ENCODE results near the gene RMND5A.

RMND5A gene

GRCh38 chr2:86765310-86765695 lies 45.2 kb downstream of the RMND5A start:
- H3K9me3 ChIP-seq (ENCODE audit: control insufficient read depth, low read length): no peaks in the 10 kb centered on the region
- peaks cover 32% of the 10 kb centered on the region for H3K36me3 ChIP-seq (ENCODE audit: control insufficient read depth, insufficient read depth, low read length)
- no peaks in the 10 kb centered on the region for H3K4me1 ChIP-seq (ENCODE audit: control insufficient read depth, insufficient read depth, low read length, poor library complexity, severe bottlenecking)
- whole genome bisulfite sequencing, 2 experiments (ENCODE audit: insufficient coverage in 2 of 2): no CpG with 5 or more reads among the region's 1 CpG
- no peak overlapping the region for H3K4me3 ChIP-seq (ENCODE audit: extremely low read depth, insufficient read depth, low read length, poor library complexity, severe bottlenecking)
- H3K27ac ChIP-seq (ENCODE audit: low read depth, low read length, severe bottlenecking): no peak overlapping the region

DNA sequence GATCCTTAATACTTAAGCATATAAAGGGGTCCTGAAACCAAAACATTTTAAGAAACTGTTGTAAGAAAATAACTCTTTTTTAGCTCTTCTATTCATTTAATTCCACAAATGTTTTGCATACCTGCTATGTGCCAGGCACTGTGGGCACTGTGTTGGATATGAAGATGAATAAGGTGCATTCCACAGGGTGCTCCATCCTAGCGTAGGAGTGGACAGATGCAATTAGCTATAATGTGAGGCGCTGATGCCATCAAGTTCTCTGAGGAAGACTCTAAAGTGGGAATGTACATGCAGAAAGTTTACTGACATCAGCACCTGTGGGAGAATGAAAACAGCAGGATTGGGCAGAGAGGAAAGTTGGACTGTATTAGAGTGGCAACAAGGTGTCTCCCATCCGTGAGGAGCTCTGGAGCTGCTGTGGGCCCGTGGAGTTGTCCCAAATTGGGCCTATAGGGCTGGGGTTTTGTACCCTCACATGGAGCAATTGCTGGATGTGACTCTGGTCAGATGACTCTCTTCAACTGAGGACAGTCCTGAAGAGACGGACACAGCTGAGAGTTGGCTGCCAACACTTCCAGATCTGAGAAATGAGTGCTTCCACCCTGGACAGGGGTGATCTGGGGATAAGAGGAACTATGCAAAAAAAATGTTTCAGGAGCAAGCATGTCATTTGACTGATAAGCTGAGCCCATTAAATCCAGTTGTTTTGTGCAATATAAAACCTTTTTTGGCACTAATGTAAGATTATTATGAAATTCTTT lies 48.3 kb downstream of the RMND5A start:
- Histone ChIP-seq H3K27ac (ENCODE audit: low read depth, low read length, severe bottlenecking) (no peak overlapping the region), H3K9me3 (ENCODE audit: control insufficient read depth, low read length) (no peaks in the 10 kb centered on the region), H3K4me3 (ENCODE audit: extremely low read depth, insufficient read depth, low read length, poor library complexity, severe bottlenecking) (no peak overlapping the region), H3K4me1 (ENCODE audit: control insufficient read depth, insufficient read depth, low read length, poor library complexity, severe bottlenecking) (no peaks in the 10 kb centered on the region), H3K36me3 (ENCODE audit: control insufficient read depth, insufficient read depth, low read length) (peaks cover 60% of the 10 kb centered on the region)
- 93 to 98% methylated on average over 5 of the region's 5 CpGs for WGBS, 2 experiments (ENCODE audit: insufficient coverage in 2 of 2)

GRCh38 chr2:86769838-86770237 lies 49.7 kb downstream of the RMND5A start:
- H3K27ac ChIP-seq (ENCODE audit: low read depth, low read length, severe bottlenecking): no peak overlapping the region
- no peaks in the 10 kb centered on the region for H3K9me3 ChIP-seq (ENCODE audit: control insufficient read depth, low read length)
- H3K36me3 ChIP-seq (ENCODE audit: control insufficient read depth, insufficient read depth, low read length): peaks cover 75% of the 10 kb centered on the region
- no peaks in the 10 kb centered on the region for H3K4me1 ChIP-seq (ENCODE audit: control insufficient read depth, insufficient read depth, low read length, poor library complexity, severe bottlenecking)
- WGBS, 2 experiments (ENCODE audit: insufficient coverage in 2 of 2): 82 to 93% methylated on average over 2 to 3 of the region's 4 CpGs
- no peak overlapping the region for H3K4me3 ChIP-seq (ENCODE audit: extremely low read depth, insufficient read depth, low read length, poor library complexity, severe bottlenecking)

- no peaks in the 10 kb centered on the region for H3K9me3 ChIP-seq (ENCODE audit: control insufficient read depth, low read length)
- H3K27ac ChIP-seq (ENCODE audit: low read depth, low read length, severe bottlenecking): no peak overlapping the region
- 94 to 96% methylated on average over 6 of the region's 6 CpGs for WGBS, 2 experiments (ENCODE audit: insufficient coverage in 2 of 2)
- no peak overlapping the region for H3K4me3 ChIP-seq (ENCODE audit: extremely low read depth, insufficient read depth, low read length, poor library complexity, severe bottlenecking)
- no peaks in the 10 kb centered on the region for H3K4me1 ChIP-seq (ENCODE audit: control insufficient read depth, insufficient read depth, low read length, poor library complexity, severe bottlenecking)
- H3K36me3 ChIP-seq (ENCODE audit: control insufficient read depth, insufficient read depth, low read length): peaks cover 79% of the 10 kb centered on the region
Measured at GRCh38 chr2:86770816-86771301, 50.8 kb downstream of the RMND5A start.

DNA sequence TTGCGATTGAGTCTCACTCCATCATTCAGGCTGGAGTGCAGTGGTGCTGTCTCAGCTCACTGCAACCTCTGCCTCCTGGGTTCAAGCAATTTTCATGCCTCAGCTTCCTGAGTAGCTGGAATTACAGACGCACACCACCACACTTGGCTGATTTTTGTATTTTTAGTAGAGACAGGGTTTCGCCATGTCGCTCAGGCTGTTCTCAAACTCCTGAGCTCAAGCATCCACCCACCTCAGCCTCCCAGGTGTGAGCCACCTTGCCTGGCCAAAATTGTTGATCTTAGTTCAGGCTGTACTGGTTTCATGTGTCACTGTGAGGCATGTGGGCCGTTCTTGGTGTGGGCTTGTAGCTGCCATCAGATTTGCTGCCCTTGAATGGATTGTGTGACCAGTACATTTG lies 52.5 kb downstream of the RMND5A start:
- H3K27ac ChIP-seq (ENCODE audit: low read depth, low read length, severe bottlenecking): no peak overlapping the region
- WGBS, 2 experiments (ENCODE audit: insufficient coverage in 2 of 2): 72 to 80% methylated on average over 1 to 4 of the region's 5 CpGs
- no peaks in the 10 kb centered on the region for H3K4me1 ChIP-seq (ENCODE audit: control insufficient read depth, insufficient read depth, low read length, poor library complexity, severe bottlenecking)
- no peaks in the 10 kb centered on the region for H3K9me3 ChIP-seq (ENCODE audit: control insufficient read depth, low read length)
- no peak overlapping the region for H3K4me3 ChIP-seq (ENCODE audit: extremely low read depth, insufficient read depth, low read length, poor library complexity, severe bottlenecking)
- H3K36me3 ChIP-seq (ENCODE audit: control insufficient read depth, insufficient read depth, low read length): peaks cover 71% of the 10 kb centered on the region

GRCh38 chr2:86774862-86775261 lies 54.8 kb downstream of the RMND5A start:
- peaks cover 62% of the 10 kb centered on the region for H3K36me3 ChIP-seq (ENCODE audit: control insufficient read depth, insufficient read depth, low read length)
- 70 to 79% methylated on average over 3 to 4 of the region's 5 CpGs for WGBS, 2 experiments (ENCODE audit: insufficient coverage in 2 of 2)
- no peak overlapping the region for H3K27ac ChIP-seq (ENCODE audit: low read depth, low read length, severe bottlenecking)
- no peaks in the 10 kb centered on the region for H3K9me3 ChIP-seq (ENCODE audit: control insufficient read depth, low read length)
- H3K4me1 ChIP-seq (ENCODE audit: control insufficient read depth, insufficient read depth, low read length, poor library complexity, severe bottlenecking): no peaks in the 10 kb centered on the region
- H3K4me3 ChIP-seq (ENCODE audit: extremely low read depth, insufficient read depth, low read length, poor library complexity, severe bottlenecking): no peak overlapping the region

DNA sequence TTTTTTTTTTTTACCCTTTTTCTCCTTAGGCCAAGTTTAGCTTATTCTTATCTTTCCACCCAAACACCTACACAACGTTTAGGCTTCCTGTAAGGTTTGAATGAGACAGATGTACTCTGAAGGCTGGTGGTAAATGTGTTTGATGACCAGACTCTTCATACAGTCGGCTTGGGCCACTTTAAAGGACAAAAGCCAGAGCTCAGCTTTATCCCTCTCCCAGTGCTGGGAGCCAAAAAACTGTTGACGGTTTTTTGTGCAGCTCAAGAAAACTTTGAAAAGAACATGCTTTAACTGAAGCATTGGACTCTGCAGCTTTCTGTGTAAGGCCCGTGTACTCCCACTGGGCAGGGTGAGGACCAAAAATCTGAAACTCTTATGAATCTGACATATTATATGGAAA lies 55.2 kb downstream of the RMND5A start:
- Histone ChIP-seq H3K36me3 (ENCODE audit: control insufficient read depth, insufficient read depth, low read length) (peaks cover 60% of the 10 kb centered on the region), H3K4me3 (ENCODE audit: extremely low read depth, insufficient read depth, low read length, poor library complexity, severe bottlenecking) (no peak overlapping the region), H3K4me1 (ENCODE audit: control insufficient read depth, insufficient read depth, low read length, poor library complexity, severe bottlenecking) (no peaks in the 10 kb centered on the region), H3K27ac (ENCODE audit: low read depth, low read length, severe bottlenecking) (no peak overlapping the region), H3K9me3 (ENCODE audit: control insufficient read depth, low read length) (no peaks in the 10 kb centered on the region)
- WGBS, 2 experiments (ENCODE audit: insufficient coverage in 2 of 2): 46 to 84% methylated on average over 1 to 3 of the region's 4 CpGs

GRCh38 chr2:86776532-86776931 lies 56.4 kb downstream of the RMND5A start:
- Histone ChIP-seq H3K4me1 (ENCODE audit: control insufficient read depth, insufficient read depth, low read length, poor library complexity, severe bottlenecking) (no peaks in the 10 kb centered on the region), H3K36me3 (ENCODE audit: control insufficient read depth, insufficient read depth, low read length) (peaks cover 48% of the 10 kb centered on the region), H3K4me3 (ENCODE audit: extremely low read depth, insufficient read depth, low read length, poor library complexity, severe bottlenecking) (no peak overlapping the region), H3K27ac (ENCODE audit: low read depth, low read length, severe bottlenecking) (no peak overlapping the region), H3K9me3 (ENCODE audit: control insufficient read depth, low read length) (no peaks in the 10 kb centered on the region)
- 98 to 100% methylated on average over 3 of the region's 7 CpGs for WGBS, 2 experiments (ENCODE audit: insufficient coverage in 2 of 2)

GRCh38 chr2:86778957-86779356 lies 58.9 kb downstream of the RMND5A start:
- Histone ChIP-seq H3K9me3 (ENCODE audit: control insufficient read depth, low read length) (no peaks in the 10 kb centered on the region), H3K4me1 (ENCODE audit: control insufficient read depth, insufficient read depth, low read length, poor library complexity, severe bottlenecking) (no peaks in the 10 kb centered on the region), H3K27ac (ENCODE audit: low read depth, low read length, severe bottlenecking) (no peak overlapping the region), H3K36me3 (ENCODE audit: control insufficient read depth, insufficient read depth, low read length) (peaks cover 26% of the 10 kb centered on the region), H3K4me3 (ENCODE audit: extremely low read depth, insufficient read depth, low read length, poor library complexity, severe bottlenecking) (no peak overlapping the region)
- 67 to 85% methylated on average over 1 to 2 of the region's 2 CpGs for WGBS, 2 experiments (ENCODE audit: insufficient coverage in 2 of 2)

GRCh38 chr2:86779971-86780370 lies 59.9 kb downstream of the RMND5A start:
- H3K4me1 ChIP-seq (ENCODE audit: control insufficient read depth, insufficient read depth, low read length, poor library complexity, severe bottlenecking): no peaks in the 10 kb centered on the region
- H3K27ac ChIP-seq (ENCODE audit: low read depth, low read length, severe bottlenecking): no peak overlapping the region
- peaks cover 16% of the 10 kb centered on the region for H3K36me3 ChIP-seq (ENCODE audit: control insufficient read depth, insufficient read depth, low read length)
- no peak overlapping the region for H3K4me3 ChIP-seq (ENCODE audit: extremely low read depth, insufficient read depth, low read length, poor library complexity, severe bottlenecking)
- H3K9me3 ChIP-seq (ENCODE audit: control insufficient read depth, low read length): no peaks in the 10 kb centered on the region
- WGBS, 2 experiments (ENCODE audit: insufficient coverage in 2 of 2): 82 to 88% methylated on average over 1 of the region's 3 CpGs

- no peaks in the 10 kb centered on the region for H3K4me1 ChIP-seq (ENCODE audit: control insufficient read depth, insufficient read depth, low read length, poor library complexity, severe bottlenecking)
- 87 to 88% methylated on average over 5 to 6 of the region's 9 CpGs for WGBS, 2 experiments (ENCODE audit: insufficient coverage in 2 of 2)
- no peak overlapping the region for H3K27ac ChIP-seq (ENCODE audit: low read depth, low read length, severe bottlenecking)
- no peaks in the 10 kb centered on the region for H3K9me3 ChIP-seq (ENCODE audit: control insufficient read depth, low read length)
- no peak overlapping the region for H3K4me3 ChIP-seq (ENCODE audit: extremely low read depth, insufficient read depth, low read length, poor library complexity, severe bottlenecking)
- peaks cover 2% of the 10 kb centered on the region for H3K36me3 ChIP-seq (ENCODE audit: control insufficient read depth, insufficient read depth, low read length)
Measured at GRCh38 chr2:86781363-86781762, 61.3 kb downstream of the RMND5A start.

All from mesodermal cell (in vitro differentiated cells).